Measurements from ENCODE around the gene ID2. TPM values are rescaled to one million over a fixed set of nuclear protein-coding genes. Genes with fewer than 3 reads are reported as not detected.

Gene ID2
- total RNA-seq, 1 donor from 2014 or later: 11.6 TPM

DNA sequence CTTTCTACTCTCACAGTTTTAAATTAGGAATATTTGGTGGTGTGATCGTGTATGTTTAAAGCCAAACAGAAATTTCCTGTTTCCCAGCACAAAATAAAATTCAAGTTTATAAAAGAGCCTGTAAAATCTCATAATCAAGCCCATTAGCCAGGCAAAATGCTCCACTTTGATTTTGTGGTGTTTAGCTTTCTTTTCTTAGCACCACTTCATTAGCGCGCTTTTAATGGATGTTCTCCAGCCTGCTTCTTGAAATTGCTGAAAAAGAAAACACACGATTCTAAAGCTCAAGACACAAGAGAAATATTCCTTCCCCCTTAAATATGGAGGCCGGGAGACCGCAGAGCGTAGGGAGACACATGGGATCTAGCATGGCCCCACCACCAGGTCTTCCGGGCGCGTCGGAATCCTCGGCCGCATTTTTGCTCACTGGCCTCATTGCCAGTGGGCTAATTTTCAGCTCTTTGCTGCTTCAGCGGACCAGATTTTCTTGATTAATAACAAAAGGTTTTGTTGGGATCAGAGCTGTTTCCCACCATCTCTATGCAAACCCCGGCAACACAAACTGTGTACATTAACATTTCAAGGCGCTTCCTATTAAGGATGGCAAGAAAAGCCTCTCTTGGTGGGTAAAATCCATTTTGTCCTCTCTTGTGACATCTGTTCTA, 40.4 kb upstream of the ID2 start:
- FAIRE-seq (no peak), DNase-seq (ENCODE audit: low read depth) (no peak)
- Histone ChIP-seq H3K36me3 (ENCODE audit: control insufficient read depth, insufficient read depth, low read length) (no peaks in the 10 kb centered on the region), H3K27me3 (ENCODE audit: control insufficient read depth, insufficient read depth, low read length) (peaks cover 3% of the 10 kb centered on the region), H3K4me3 (ENCODE audit: low read depth, low read length) (no peak overlapping the region)
- no peak for TF ChIP-seq CTCF (IDR thresholded peaks at IDR 0.05; ENCODE audit: insufficient read depth, low read length, severe bottlenecking)

GRCh38 chr2:8642366-8643068, 39.3 kb upstream of the ID2 start:
- no peak for TF ChIP-seq CTCF (IDR thresholded peaks at IDR 0.05; ENCODE audit: insufficient read depth, low read length, severe bottlenecking)
- Histone ChIP-seq H3K36me3 (ENCODE audit: control insufficient read depth, insufficient read depth, low read length) (no peaks in the 10 kb centered on the region), H3K27me3 (ENCODE audit: control insufficient read depth, insufficient read depth, low read length) (no peaks in the 10 kb centered on the region), H3K4me3 (ENCODE audit: low read depth, low read length) (no peak overlapping the region)
- FAIRE-seq: no peak
- no peak for DNase-seq (ENCODE audit: low read depth)

DNA sequence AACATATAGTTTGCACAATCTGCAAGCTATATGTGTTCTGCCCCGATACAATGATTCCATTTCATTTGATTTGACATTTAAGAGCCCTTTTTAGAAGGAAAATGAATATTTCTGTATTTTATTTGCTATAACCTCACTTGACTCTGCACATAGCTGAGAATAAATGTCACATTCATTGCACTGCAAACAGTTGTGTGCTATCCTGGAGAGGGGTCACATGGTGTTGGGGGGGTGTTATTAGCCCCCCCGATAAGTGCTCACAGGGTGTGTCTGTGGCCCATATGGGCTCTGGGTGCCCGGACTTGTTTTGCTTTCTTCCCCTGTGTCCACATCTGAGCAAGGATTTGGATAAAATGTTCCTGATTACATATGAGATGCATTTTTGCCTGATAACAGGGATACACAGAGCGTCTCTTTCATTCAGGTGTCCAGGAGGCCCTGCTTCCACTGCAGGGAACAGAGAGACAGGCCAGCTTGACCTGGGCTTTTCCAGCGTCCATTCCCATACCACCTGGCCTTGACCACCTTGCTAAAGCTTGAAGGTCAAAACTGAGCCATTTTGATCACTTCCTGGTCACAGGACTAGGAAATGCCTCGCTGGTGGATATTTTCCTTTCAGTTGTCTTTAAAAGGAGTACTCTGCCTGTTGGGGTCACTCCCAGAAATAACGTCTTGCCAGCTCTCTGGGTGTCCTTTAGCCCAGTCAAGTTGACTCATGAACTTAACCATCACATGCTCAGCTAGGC, 38.4 kb upstream of the ID2 start:
- DNase-seq (ENCODE audit: low read depth): no peak
- Histone ChIP-seq H3K36me3 (ENCODE audit: control insufficient read depth, insufficient read depth, low read length) (no peaks in the 10 kb centered on the region), H3K4me3 (ENCODE audit: low read depth, low read length) (no peak overlapping the region), H3K27me3 (ENCODE audit: control insufficient read depth, insufficient read depth, low read length) (no peaks in the 10 kb centered on the region)
- FAIRE-seq: no peak
- TF ChIP-seq CTCF (IDR thresholded peaks at IDR 0.05; ENCODE audit: insufficient read depth, low read length, severe bottlenecking): no peak

DNA sequence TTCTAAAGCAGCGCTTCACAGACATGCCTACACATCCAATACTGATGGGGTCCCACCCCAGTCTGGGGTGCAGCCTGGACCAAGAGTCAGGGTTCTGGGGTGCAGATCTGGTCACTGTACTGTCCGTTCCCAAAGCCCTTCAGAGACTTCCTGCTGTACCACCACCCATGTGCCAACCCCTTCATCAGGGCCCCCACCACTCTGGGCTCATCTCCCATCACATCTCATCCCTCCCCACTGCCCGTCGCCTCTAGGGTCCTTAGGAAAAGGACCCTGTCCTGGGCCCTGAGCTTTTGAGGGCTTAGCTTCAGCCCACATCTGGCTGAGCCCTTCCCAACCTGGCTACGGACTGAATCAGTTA, 37.9 kb upstream of the ID2 start:
- FAIRE-seq: no peak
- no peaks in the 10 kb centered on the region for H3K27me3 ChIP-seq (ENCODE audit: control insufficient read depth, insufficient read depth, low read length)
- H3K4me3 ChIP-seq (ENCODE audit: low read depth, low read length): no peak overlapping the region
- no peak for TF ChIP-seq CTCF (IDR thresholded peaks at IDR 0.05; ENCODE audit: insufficient read depth, low read length, severe bottlenecking)
- H3K36me3 ChIP-seq (ENCODE audit: control insufficient read depth, insufficient read depth, low read length): no peaks in the 10 kb centered on the region
- no peak for DNase-seq (ENCODE audit: low read depth)

DNA sequence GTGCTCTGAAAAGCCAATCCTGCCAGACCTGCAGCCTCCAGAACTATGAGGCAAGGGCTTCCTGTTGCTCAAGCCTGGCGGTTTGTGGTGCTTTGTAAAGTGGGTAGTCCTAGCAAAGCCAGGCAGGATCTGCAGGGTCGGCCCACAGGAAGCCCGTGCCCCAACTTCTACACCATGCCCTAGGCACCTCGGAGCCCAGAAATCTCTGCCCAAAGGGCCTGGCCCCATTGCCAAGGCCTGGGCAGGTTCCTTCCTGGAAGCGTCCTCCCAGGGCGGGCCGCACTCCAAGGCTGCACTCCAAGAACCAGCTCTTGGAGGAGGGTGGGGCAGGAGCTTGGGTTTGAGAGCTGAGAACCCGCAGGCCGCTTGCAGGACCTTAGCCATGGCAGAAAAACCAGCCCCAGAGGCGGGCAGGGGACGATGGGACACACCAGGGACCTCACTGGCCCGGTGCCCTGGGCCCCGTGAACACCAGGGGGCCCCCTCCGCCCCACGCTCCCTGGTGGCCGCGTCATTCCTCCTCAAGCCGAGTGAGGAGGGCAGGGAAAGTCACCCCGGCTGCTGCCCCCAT, 37.2 kb upstream of the ID2 start:
- TF ChIP-seq CTCF (IDR thresholded peaks at IDR 0.05; ENCODE audit: insufficient read depth, low read length, severe bottlenecking): no peak
- no peaks in the 10 kb centered on the region for H3K27me3 ChIP-seq (ENCODE audit: control insufficient read depth, insufficient read depth, low read length)
- DNase-seq (ENCODE audit: low read depth) (no peak), FAIRE-seq (no peak)
- no peak overlapping the region for H3K4me3 ChIP-seq (ENCODE audit: low read depth, low read length)
- no peaks in the 10 kb centered on the region for H3K36me3 ChIP-seq (ENCODE audit: control insufficient read depth, insufficient read depth, low read length)
